Activated T-helper 1 cell treated with anti-CD3 and anti-CD28 coated beads, Interleukin-12 subunit alpha, Interleukin-12 subunit beta, Interleukin-2, Interleukin-4 antibody, amounts not matched to agents 30 ng/mL and 10 ng/mL and 1 ng/mL, durations not matched to agents 14 hours and 24 hours and 36 hours (primary cell): Measurements from ENCODE around the gene TBX10. TPM values are rescaled to one million over a fixed set of nuclear protein-coding genes. Genes with fewer than 3 reads are reported as not detected.
"Not testable (repeated sequence)": the region's sequence is repeated elsewhere in the genome, so short reads cannot be mapped to it uniquely, and the experiment has no call there.

Source experiments
- DNase-seq: peaks from one replicate; pipeline ENCODE4 v3.0.0; 2021; ENCODE audit warnings: low spot score
- H3K27ac Mint-ChIP-seq: one replicate; pipeline ENCODE4 v1.8.0; 2021; ENCODE audit warnings: mild to moderate bottlenecking, mixed read lengths
- H3K27me3 Mint-ChIP-seq: one replicate; pipeline ENCODE4 v1.8.0; 2022; ENCODE audit warnings: mild to moderate bottlenecking, moderate library complexity, mixed read lengths; ENCODE audit not compliant: insufficient read depth
- H3K36me3 Mint-ChIP-seq: one replicate; pipeline ENCODE4 v1.8.0; 2021; ENCODE audit warnings: low read depth, mixed read lengths
- H3K4me1 Mint-ChIP-seq: one replicate; pipeline ENCODE4 v1.8.0; 2021; ENCODE audit warnings: low read depth, mixed read lengths
- H3K4me3 Mint-ChIP-seq: one replicate; pipeline ENCODE4 v1.8.0; 2021; ENCODE audit warnings: mild to moderate bottlenecking, moderate library complexity, mixed read lengths
- H3K9me3 Mint-ChIP-seq: one replicate; pipeline ENCODE4 v1.8.0; 2021; ENCODE audit warnings: mixed read lengths
- intact Hi-C: fragments of 100-400 bp; cut with micrococcal nuclease; formaldehyde crosslinking; loops from one replicate; pipeline ENCODE4 v1.15.1; 2024
- total RNA-seq: library from RNA; stranded (reverse); gene quantifications from 2 replicates; pipeline ENCODE4 v1.2.3, GENCODE V29; 2022

Gene TBX10
- total RNA-seq, 1 donor from 2014 or later, result not detected

- Mint-ChIP-seq H3K36me3 (peaks cover 36% of the 10 kb centered on the region), H3K4me3 (no peak overlapping the region), H3K27ac (no peak overlapping the region), H3K27me3 (no peaks in the 10 kb centered on the region), H3K4me1 (peaks cover 46% of the 10 kb centered on the region), H3K9me3 (no peaks in the 10 kb centered on the region)
- intact Hi-C loops, result no loop called here
- no peak for DNase-seq
Observed at GRCh38 chr11:67610302-67610868, 29.2 kb downstream of the TBX10 start.

GRCh38 chr11:67609316-67609715, 30.2 kb downstream of the TBX10 start:
- intact Hi-C loops, result loop anchor here (10.0 kb wide), 1 partner anchor 205 kb away; the partner anchor contains the start of genes PPP1CA and TBC1D10C
- Mint-ChIP-seq H3K27ac (no peak overlapping the region), H3K4me1 (peaks cover 41% of the 10 kb centered on the region), H3K4me3 (no peak overlapping the region), H3K9me3 (no peaks in the 10 kb centered on the region), H3K36me3 (peaks cover 36% of the 10 kb centered on the region), H3K27me3 (no peaks in the 10 kb centered on the region)
- no peak for DNase-seq

GRCh38 chr11:67608486-67608885, 31.1 kb downstream of the TBX10 start:
- H3K4me3 Mint-ChIP-seq, result peak overlapping the region; percentile 94

GRCh38 chr11:67607507-67607906, 32.1 kb downstream of the TBX10 start:
- H3K36me3 Mint-ChIP-seq, result peaks cover 27% of the 10 kb centered on the region
- H3K27me3 Mint-ChIP-seq, result peaks cover 7% of the 10 kb centered on the region
- intact Hi-C loops, result loop anchor here (2.0 to 10.0 kb wide), 2 partner anchors 35 to 203 kb away; partner anchors contain the start of genes PPP1CA and TBC1D10C
- H3K27ac Mint-ChIP-seq, result peak overlapping the region; percentile 84
- H3K9me3 Mint-ChIP-seq, result no peaks in the 10 kb centered on the region
- peaks cover 26% of the 10 kb centered on the region for H3K4me1 Mint-ChIP-seq
- H3K4me3 Mint-ChIP-seq, result peak overlapping the region; percentile 94
- no peak for DNase-seq

More at GRCh38 chr11:67608486-67608885, 31.1 kb downstream of the TBX10 start:
- H3K9me3 Mint-ChIP-seq, result no peaks in the 10 kb centered on the region
- no peak for DNase-seq
- peaks cover 32% of the 10 kb centered on the region for H3K36me3 Mint-ChIP-seq
- peaks cover 32% of the 10 kb centered on the region for H3K4me1 Mint-ChIP-seq
- no peaks in the 10 kb centered on the region for H3K27me3 Mint-ChIP-seq
- peak overlapping the region; percentile 48 for H3K27ac Mint-ChIP-seq
- intact Hi-C loops, result loop anchor here (10.0 kb wide), 1 partner anchor 204 kb away; the partner anchor contains the start of genes PPP1CA and TBC1D10C

- Mint-ChIP-seq H3K4me1 (peaks cover 26% of the 10 kb centered on the region), H3K27me3 (peaks cover 7% of the 10 kb centered on the region), H3K27ac (peak within 1 kb of the TSS; percentile 97), H3K36me3 (peaks cover 25% of the 10 kb centered on the region), H3K9me3 (no peaks in the 10 kb centered on the region), H3K4me3 (peak within 1 kb of the TSS; percentile 94)
- intact Hi-C loops, result loop anchor here (1.0 to 10.0 kb wide), 7 partner anchors 8 to 202 kb away; partner anchors contain the start of genes CDK2AP2, GSTP1, PPP1CA and RPS6KB2
- DNase-seq, result peak; percentile 97
Observed at GRCh38 chr11:67606492-67607295, 32.9 kb downstream of the TBX10 start, which contains the start of gene NDUFV1. Gene NDUFV1 (plus strand): TSS chr11:67606936. CDS start chr11:67607005, 69 bp downstream.

- H3K4me3 Mint-ChIP-seq, result peak overlapping the region; percentile 94
- peaks cover 25% of the 10 kb centered on the region for H3K36me3 Mint-ChIP-seq
- H3K4me1 Mint-ChIP-seq, result peaks cover 26% of the 10 kb centered on the region
- DNase-seq, result no peak
- H3K27me3 Mint-ChIP-seq, result peaks cover 9% of the 10 kb centered on the region
- intact Hi-C loops, result loop anchor here (1.0 to 10.0 kb wide), 7 partner anchors 8 to 201 kb away; partner anchors contain the start of genes CDK2AP2, GSTP1, PPP1CA and RPS6KB2
- peak overlapping the region; percentile 97 for H3K27ac Mint-ChIP-seq
- H3K9me3 Mint-ChIP-seq, result no peaks in the 10 kb centered on the region
Observed at GRCh38 chr11:67606093-67606491, 33.5 kb downstream of the TBX10 start.

- H3K4me1 Mint-ChIP-seq, result peaks cover 30% of the 10 kb centered on the region
- no peak for DNase-seq
- H3K36me3 Mint-ChIP-seq, result peaks cover 20% of the 10 kb centered on the region
- peak overlapping the region; percentile 28 for H3K27ac Mint-ChIP-seq
- intact Hi-C loops, result loop anchor here (1.0 to 10.0 kb wide), 7 partner anchors 9 to 201 kb away; partner anchors contain the start of genes CDK2AP2, GSTP1, PPP1CA and RPS6KB2
- H3K4me3 Mint-ChIP-seq, result peak overlapping the region; percentile 59
- H3K27me3 Mint-ChIP-seq, result peaks cover 15% of the 10 kb centered on the region
- no peaks in the 10 kb centered on the region for H3K9me3 Mint-ChIP-seq
Observed at GRCh38 chr11:67605231-67606011, 34.1 kb downstream of the TBX10 start.

GRCh38 chr11:67604815-67605214, 34.7 kb downstream of the TBX10 start:
- Mint-ChIP-seq H3K27me3 (peaks cover 17% of the 10 kb centered on the region), H3K4me1 (peaks cover 36% of the 10 kb centered on the region), H3K27ac (peak overlapping the region; percentile 43), H3K9me3 (no peaks in the 10 kb centered on the region), H3K4me3 (peak overlapping the region; percentile 56), H3K36me3 (peaks cover 15% of the 10 kb centered on the region)
- intact Hi-C loops, result loop anchor here (10.0 kb wide), 1 partner anchor 200 kb away; the partner anchor contains the start of genes PPP1CA and TBC1D10C
- DNase-seq, result no peak

- intact Hi-C loops, result loop anchor here (10.0 kb wide), 1 partner anchor 199 kb away; the partner anchor contains the start of genes PPP1CA and TBC1D10C
- H3K27ac Mint-ChIP-seq, result peak overlapping the region; percentile 43
- not testable (repeated sequence) for DNase-seq, H3K9me3 Mint-ChIP-seq, H3K36me3 Mint-ChIP-seq
- H3K27me3 Mint-ChIP-seq, result peaks cover 23% of the 10 kb centered on the region
- H3K4me1 Mint-ChIP-seq, result peaks cover 34% of the 10 kb centered on the region
- H3K4me3 Mint-ChIP-seq, result peak overlapping the region; percentile 56
Observed at GRCh38 chr11:67604119-67604518, 35.4 kb downstream of the TBX10 start.

- no peaks in the 10 kb centered on the region for H3K36me3 Mint-ChIP-seq
- no peak overlapping the region for H3K27ac Mint-ChIP-seq
- H3K9me3 Mint-ChIP-seq, result no peaks in the 10 kb centered on the region
- peaks cover 25% of the 10 kb centered on the region for H3K27me3 Mint-ChIP-seq
- peaks cover 18% of the 10 kb centered on the region for H3K4me1 Mint-ChIP-seq
- intact Hi-C loops, result loop anchor here (10.0 kb wide), 1 partner anchor 196 kb away; the partner anchor contains the start of genes PPP1CA and TBC1D10C
- DNase-seq, result no peak
- no peak overlapping the region for H3K4me3 Mint-ChIP-seq
Observed at GRCh38 chr11:67601098-67601497, 38.5 kb downstream of the TBX10 start.

GRCh38 chr11:67600324-67601029, 39.1 kb downstream of the TBX10 start:
- H3K9me3 Mint-ChIP-seq, result no peaks in the 10 kb centered on the region
- DNase-seq, result no peak
- no peak overlapping the region for H3K27ac Mint-ChIP-seq
- H3K4me3 Mint-ChIP-seq, result no peak overlapping the region
- intact Hi-C loops, result loop anchor here (10.0 kb wide), 1 partner anchor 196 kb away; the partner anchor contains the start of genes PPP1CA and TBC1D10C
- H3K27me3 Mint-ChIP-seq, result peaks cover 25% of the 10 kb centered on the region
- H3K4me1 Mint-ChIP-seq, result peaks cover 14% of the 10 kb centered on the region
- H3K36me3 Mint-ChIP-seq, result no peaks in the 10 kb centered on the region
